ENCODE results near the gene LARGE1. TPM values are rescaled to one million over a fixed set of nuclear protein-coding genes. Genes with fewer than 3 reads are reported as not detected.

LARGE1 gene
- 13.4 and 15.5 TPM in 2 replicates for total RNA-seq

DNA sequence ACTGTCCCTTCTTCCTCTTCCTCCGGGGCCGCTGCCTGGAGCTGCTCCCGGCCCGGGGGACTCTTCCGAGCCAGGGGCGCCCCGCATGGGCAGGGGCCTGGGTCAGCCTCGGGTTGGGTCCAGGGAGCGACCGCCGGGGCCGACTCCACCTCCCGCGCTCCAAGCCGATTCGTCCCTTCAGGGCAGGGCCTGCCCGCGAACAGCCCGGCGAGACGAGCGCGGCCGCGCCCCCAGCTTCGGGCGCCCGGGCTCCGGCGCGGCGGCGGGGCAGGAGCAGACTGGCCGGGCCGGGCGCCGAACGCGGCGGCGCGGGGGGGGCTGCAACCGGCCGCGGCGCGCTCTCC lies at the start of gene LARGE1:
LARGE1 (minus strand) TSS at position 280 of the 344 bp plus-strand sequence.
- peak within 1 kb of the TSS; percentile 61 for H3K4me3 ChIP-seq (ENCODE audit: low read depth, low read length)
- TF ChIP-seq, protein P1, sequence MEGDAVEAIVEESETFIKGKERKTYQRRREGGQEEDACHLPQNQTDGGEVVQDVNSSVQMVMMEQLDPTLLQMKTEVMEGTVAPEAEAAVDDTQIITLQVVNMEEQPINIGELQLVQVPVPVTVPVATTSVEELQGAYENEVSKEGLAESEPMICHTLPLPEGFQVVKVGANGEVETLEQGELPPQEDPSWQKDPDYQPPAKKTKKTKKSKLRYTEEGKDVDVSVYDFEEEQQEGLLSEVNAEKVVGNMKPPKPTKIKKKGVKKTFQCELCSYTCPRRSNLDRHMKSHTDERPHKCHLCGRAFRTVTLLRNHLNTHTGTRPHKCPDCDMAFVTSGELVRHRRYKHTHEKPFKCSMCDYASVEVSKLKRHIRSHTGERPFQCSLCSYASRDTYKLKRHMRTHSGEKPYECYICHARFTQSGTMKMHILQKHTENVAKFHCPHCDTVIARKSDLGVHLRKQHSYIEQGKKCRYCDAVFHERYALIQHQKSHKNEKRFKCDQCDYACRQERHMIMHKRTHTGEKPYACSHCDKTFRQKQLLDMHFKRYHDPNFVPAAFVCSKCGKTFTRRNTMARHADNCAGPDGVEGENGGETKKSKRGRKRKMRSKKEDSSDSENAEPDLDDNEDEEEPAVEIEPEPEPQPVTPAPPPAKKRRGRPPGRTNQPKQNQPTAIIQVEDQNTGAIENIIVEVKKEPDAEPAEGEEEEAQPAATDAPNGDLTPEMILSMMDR (IDR thresholded peaks at IDR 0.05; ENCODE audit: insufficient read depth, low read depth, low read length), result no peak
- no peak for DNase-seq (ENCODE audit: low read depth)

DNA sequence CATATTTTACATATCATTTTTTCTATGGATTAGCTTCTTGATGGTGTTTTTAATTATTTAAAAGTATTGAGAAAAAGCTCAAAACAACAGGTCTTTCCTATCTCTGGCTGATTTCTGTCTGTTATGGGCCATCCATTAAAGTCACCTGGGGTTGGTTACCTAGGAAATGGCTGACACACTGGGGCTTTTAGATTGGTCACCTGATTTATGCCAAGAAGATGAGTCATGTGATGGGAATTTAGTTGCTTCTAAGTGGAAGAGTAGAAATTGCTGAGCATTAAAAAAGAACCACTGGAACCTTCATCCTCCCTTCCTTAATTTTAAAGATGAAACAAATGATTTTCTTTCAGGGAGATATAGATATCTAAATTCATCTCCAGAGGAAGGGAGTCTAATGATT lies 48.8 kb upstream of the LARGE1 start:
- TF ChIP-seq, protein P1 (IDR thresholded peaks at IDR 0.05; ENCODE audit: insufficient read depth, low read depth, low read length), result no peak
- no peak overlapping the region for H3K4me3 ChIP-seq (ENCODE audit: low read depth, low read length)
- no peak for DNase-seq (ENCODE audit: low read depth)

DNA sequence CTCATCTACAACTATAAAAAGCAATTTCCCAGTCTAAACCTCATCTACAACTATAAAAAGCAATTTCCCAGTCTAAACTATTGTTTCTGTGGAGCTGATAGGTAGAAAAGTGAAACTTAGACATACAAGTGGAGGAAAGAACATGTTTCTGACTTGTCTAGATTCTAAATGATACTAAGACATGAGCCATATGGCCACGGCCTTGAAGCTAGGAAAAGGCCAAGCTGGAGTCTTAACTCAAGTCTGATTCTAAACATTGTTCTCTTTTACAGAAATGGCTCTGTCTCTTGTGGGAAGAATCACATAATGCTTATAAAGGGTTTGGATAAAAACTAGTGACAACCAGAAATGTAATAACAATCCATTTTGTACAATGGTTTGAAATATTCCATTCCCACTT lies 43.8 kb upstream of the LARGE1 start:
- no peak overlapping the region for H3K4me3 ChIP-seq (ENCODE audit: low read depth, low read length)
- TF ChIP-seq, protein P1 (IDR thresholded peaks at IDR 0.05; ENCODE audit: insufficient read depth, low read depth, low read length), result no peak
- no peak for DNase-seq (ENCODE audit: low read depth)

DNA sequence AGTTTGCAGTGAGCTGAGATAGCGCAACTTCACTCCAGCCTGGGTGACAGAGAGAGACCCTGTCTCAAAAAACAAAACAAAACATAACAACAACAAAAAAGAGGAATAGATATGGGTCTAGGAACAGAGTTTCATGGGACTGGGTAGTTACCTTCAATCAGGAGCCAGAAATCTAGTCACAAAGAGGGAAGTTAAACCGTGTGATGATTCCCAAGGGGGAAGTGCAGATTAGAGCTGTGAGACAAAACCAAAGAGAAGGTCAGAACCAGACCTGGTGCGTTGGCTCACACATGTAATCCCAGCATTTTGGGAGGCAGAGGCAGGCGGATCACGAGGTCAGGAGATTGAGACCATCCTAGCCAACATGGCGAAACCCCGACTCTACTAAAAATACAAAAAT lies 42.1 kb upstream of the LARGE1 start:
- H3K4me3 ChIP-seq (ENCODE audit: low read depth, low read length), result no peak overlapping the region
- DNase-seq (ENCODE audit: low read depth), result no peak
- TF ChIP-seq, protein P1 (IDR thresholded peaks at IDR 0.05; ENCODE audit: insufficient read depth, low read depth, low read length), result no peak

DNA sequence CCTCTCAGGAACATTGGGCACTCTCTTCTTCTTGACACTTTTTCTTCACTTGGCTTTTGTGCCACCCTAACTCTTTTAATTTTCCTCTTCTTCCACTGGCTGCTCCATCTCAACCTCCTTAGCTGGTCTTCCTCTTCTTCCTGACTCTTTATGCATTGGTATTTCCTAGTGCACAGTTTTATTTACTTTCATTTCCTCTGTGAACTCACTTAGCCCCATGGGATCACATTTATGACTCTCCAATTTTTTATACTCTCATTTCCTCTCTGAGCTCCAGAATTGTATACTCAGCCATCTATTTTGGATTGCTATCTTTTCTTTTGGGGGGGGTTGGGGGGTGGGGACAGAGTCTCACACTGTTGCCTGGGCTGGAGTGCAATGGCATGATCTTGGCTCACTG lies 38.5 kb upstream of the LARGE1 start:
- H3K4me3 ChIP-seq (ENCODE audit: low read depth, low read length), result no peak overlapping the region
- no peak for DNase-seq (ENCODE audit: low read depth)
- TF ChIP-seq, protein P1 (IDR thresholded peaks at IDR 0.05; ENCODE audit: insufficient read depth, low read depth, low read length), result no peak

DNA sequence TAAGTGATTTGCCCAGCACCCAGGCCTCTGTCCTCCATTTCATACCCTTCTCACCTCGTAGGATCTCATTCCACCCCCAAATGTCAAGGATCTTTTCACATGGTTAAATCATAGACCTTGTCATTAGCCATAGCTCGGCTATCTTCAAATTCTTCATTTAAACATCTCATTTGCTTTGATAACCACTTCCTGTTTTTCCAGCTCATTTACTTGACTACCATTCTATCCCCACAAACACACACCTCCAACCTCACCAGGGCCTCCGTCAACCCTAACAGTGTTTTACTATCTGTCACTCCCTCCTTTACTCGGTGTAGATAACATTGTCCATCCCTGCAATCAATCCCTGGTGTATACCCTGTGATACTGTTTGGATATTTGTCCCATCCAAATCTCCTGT lies 36.8 kb upstream of the LARGE1 start:
- H3K4me3 ChIP-seq (ENCODE audit: low read depth, low read length), result no peak overlapping the region
- DNase-seq (ENCODE audit: low read depth), result no peak
- TF ChIP-seq, protein P1 (IDR thresholded peaks at IDR 0.05; ENCODE audit: insufficient read depth, low read depth, low read length), result no peak

DNA sequence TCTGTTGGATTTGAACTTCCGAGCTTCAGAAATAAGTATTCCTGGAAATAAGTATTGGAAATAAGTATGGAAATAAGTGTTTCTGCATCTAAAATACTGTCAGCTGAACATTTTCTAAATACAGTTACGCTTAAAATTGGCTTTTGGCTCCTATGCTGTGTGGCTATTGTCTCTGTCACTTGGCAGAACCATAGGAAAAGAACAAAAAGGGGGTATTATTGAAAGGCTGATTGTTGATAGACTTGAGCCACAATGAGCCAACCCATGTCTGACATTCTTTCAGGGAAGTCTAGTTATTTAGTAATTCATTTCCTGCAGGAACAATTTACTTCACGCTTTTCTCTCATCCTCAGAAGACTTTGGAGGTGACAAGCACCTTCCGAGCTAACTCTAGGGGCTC lies 32.5 kb upstream of the LARGE1 start:
- DNase-seq (ENCODE audit: low read depth), result no peak
- no peak overlapping the region for H3K4me3 ChIP-seq (ENCODE audit: low read depth, low read length)
- TF ChIP-seq, protein P1 (IDR thresholded peaks at IDR 0.05; ENCODE audit: insufficient read depth, low read depth, low read length), result no peak
